H1 (cell line): ENCODE data around the gene TXNDC12. TPM values are rescaled to one million over a fixed set of nuclear protein-coding genes. Genes with fewer than 3 reads are reported as not detected.

Experiments used
- CTCF ChIA-PET: fragments of 300-600 bp; sonication (Branson Sonifier 250); formaldehyde crosslinking; loops from one replicate; lab custom pipeline; 2021; ENCODE audit not compliant: partially characterized antibody; lab: Charles Lee
- POLR2A ChIA-PET: fragments of 300-600 bp; sonication (Branson Sonifier 250); formaldehyde crosslinking; loops from one replicate; lab custom pipeline; 2021; ENCODE audit warnings: inconsistent platforms; ENCODE audit not compliant: partially characterized antibody; lab: Charles Lee
- DNase-seq, 2 experiments: peaks; one replicate each; pipeline versions ENCODE4 v3.0.0 to v3.0.0-alpha.2; 2010 to 2022; ENCODE audit warnings: low spot score in 2 of 2, low read depth in 1 of 2, mixed read lengths in 1 of 2
- FAIRE-seq: peaks from 2 replicates; lab custom pipeline; 2011; peaks lifted over from hg19 to GRCh38; lab: Jason Lieb, UNC
- H2AFZ ChIP-seq: 2 replicates; pipeline ENCODE4 v1.8.1; 2012; ENCODE audit warnings: low read length, inconsistent platforms
- H2AK5ac ChIP-seq: 2 replicates; pipeline ENCODE4 v1.6.1; 2013; ENCODE audit warnings: low read depth, low read length
- H2BK120ac ChIP-seq: replicated peaks from 2 replicates; pipeline ENCODE3; 2013; ENCODE audit warnings: low read depth, low read length, inconsistent platforms
- H2BK12ac ChIP-seq: 2 replicates; pipeline ENCODE4 v1.6.1; 2013; ENCODE audit warnings: low read depth, low read length
- H2BK15ac ChIP-seq: 2 replicates; pipeline ENCODE4 v1.6.1; 2013; ENCODE audit warnings: low read length
- H2BK20ac ChIP-seq: 2 replicates; pipeline ENCODE4 v1.6.1; 2013; ENCODE audit warnings: low read length
- H2BK5ac ChIP-seq: 2 replicates; pipeline ENCODE4 v1.6.1; 2013; ENCODE audit warnings: low read depth, low read length
- H3K14ac ChIP-seq: 2 replicates; pipeline ENCODE4 v1.6.1; 2013; ENCODE audit warnings: inconsistent platforms; ENCODE audit not compliant: insufficient read length
- H3K18ac ChIP-seq: 2 replicates; pipeline ENCODE4 v1.6.1; 2013; ENCODE audit warnings: low read length; ENCODE audit errors: extremely low read depth
- H3K23ac ChIP-seq: 2 replicates; pipeline ENCODE4 v1.6.1; 2013; ENCODE audit warnings: inconsistent platforms; ENCODE audit not compliant: insufficient read length
- H3K23me2 ChIP-seq: 2 replicates; pipeline ENCODE4 v1.6.1; 2013; ENCODE audit warnings: low read depth, low read length
- H3K27ac ChIP-seq: 2 replicates; pipeline ENCODE4 v1.6.1; 2011; ENCODE audit warnings: low read depth, low read length, inconsistent platforms
- H3K27me3 ChIP-seq, 4 experiments: replicated peaks in 1 of 4; 1 replicate in 1 of 4; 2 replicates in 3 of 4; pipeline versions ENCODE4 v1.6.1 to v1.8.1; 2011 to 2013; ENCODE audit warnings: low read length in 3 of 4, mild to moderate bottlenecking in 3 of 4, inconsistent platforms in 2 of 4, mixed read lengths in 2 of 4, moderate library complexity in 1 of 4; ENCODE audit not compliant: control insufficient read depth in 3 of 4, insufficient read depth in 3 of 4; ENCODE audit errors: extremely low read depth in 1 of 4
- H3K36me3 ChIP-seq, 4 experiments: 2 replicates each; pipeline versions ENCODE4 v1.6.1 to v1.8.1; 2011 to 2013; ENCODE audit warnings: mild to moderate bottlenecking in 4 of 4, low read length in 3 of 4, moderate library complexity in 2 of 4, control low read depth in 1 of 4, inconsistent platforms in 1 of 4; ENCODE audit not compliant: insufficient read depth in 4 of 4, control insufficient read depth in 2 of 4
- H3K4ac ChIP-seq: replicated peaks from 2 replicates; pipeline ENCODE3; 2013; ENCODE audit warnings: low read length, low read depth, mixed read lengths, inconsistent platforms; ENCODE audit not compliant: insufficient read length
- H3K4me1 ChIP-seq, 4 experiments: replicated peaks in 1 of 4; 1 replicate in 1 of 4; 2 replicates in 3 of 4; pipeline versions ENCODE4 v1.6.1 to v1.8.1; 2011 to 2013; ENCODE audit warnings: low read length in 3 of 4, inconsistent platforms in 2 of 4, mixed read lengths in 1 of 4; ENCODE audit not compliant: insufficient read depth in 4 of 4, control insufficient read depth in 3 of 4
- H3K4me2 ChIP-seq, 2 experiments: 2 replicates each; pipeline versions ENCODE4 v1.6.1 to v1.8.1; 2011 to 2013; ENCODE audit warnings: low read depth in 2 of 2, low read length in 2 of 2, control low read depth in 1 of 2, inconsistent platforms in 1 of 2, mild to moderate bottlenecking in 1 of 2; ENCODE audit not compliant: insufficient read depth in 1 of 2
- H3K4me3 ChIP-seq, 4 experiments: fragments of 200-600, 300-600 bp in 1 of 4; sonication (generic), shearing (Covaris generic), sonication (Bioruptor Twin) in 1 of 4; 2 replicates each; pipeline versions ENCODE4 v1.5.1 to v1.8.1; 2011 to 2016; ENCODE audit warnings: low read length in 4 of 4, low read depth in 3 of 4, control low read depth in 2 of 4, inconsistent platforms in 2 of 4, mild to moderate bottlenecking in 2 of 4, mixed read lengths in 1 of 4, moderate library complexity in 1 of 4; ENCODE audit not compliant: insufficient read depth in 2 of 4; ENCODE audit errors: extremely low read depth in 1 of 4
- H3K56ac ChIP-seq: replicated peaks from 2 replicates; pipeline ENCODE3; 2013; ENCODE audit warnings: low read depth, mild to moderate bottlenecking, mixed read lengths, low read length, inconsistent platforms; ENCODE audit not compliant: insufficient read length
- H3K79me1 ChIP-seq: 2 replicates; pipeline ENCODE4 v1.6.1; 2013; ENCODE audit warnings: low read depth, low read length, control low read depth
- H3K79me2 ChIP-seq, 2 experiments: 2 replicates each; pipeline versions ENCODE4 v1.6.1 to v1.8.1; 2012 to 2013; ENCODE audit warnings: low read length in 2 of 2, mild to moderate bottlenecking in 2 of 2, inconsistent platforms in 1 of 2; ENCODE audit not compliant: insufficient read depth in 2 of 2, control insufficient read depth in 1 of 2
- H3K9ac ChIP-seq, 4 experiments: replicated peaks in 1 of 4; 1 replicate in 1 of 4; 2 replicates in 3 of 4; pipeline versions ENCODE4 v1.6.1 to v1.8.1; 2011 to 2013; ENCODE audit warnings: low read depth in 3 of 4, low read length in 3 of 4, control low read depth in 2 of 4, mild to moderate bottlenecking in 2 of 4, moderate library complexity in 2 of 4, inconsistent platforms in 1 of 4; ENCODE audit errors: extremely low read depth in 1 of 4
- H3K9me3 ChIP-seq, 2 experiments: 2 replicates each; pipeline versions ENCODE4 v1.6.1 to v1.8.1; 2012 to 2013; ENCODE audit warnings: mild to moderate bottlenecking in 2 of 2, moderate library complexity in 2 of 2, control low read depth in 1 of 2, inconsistent platforms in 1 of 2, low read depth in 1 of 2, low read length in 1 of 2, mixed read lengths in 1 of 2; ENCODE audit not compliant: insufficient read depth in 2 of 2
- H4K20me1 ChIP-seq, 2 experiments: replicated peaks in 1 of 2; 2 replicates each; pipeline versions ENCODE3 to v1.8.1; 2011 to 2013; ENCODE audit warnings: inconsistent platforms in 2 of 2, low read length in 2 of 2, mild to moderate bottlenecking in 1 of 2; ENCODE audit not compliant: insufficient read depth in 2 of 2, control insufficient read depth in 1 of 2
- H4K5ac ChIP-seq: 2 replicates; pipeline ENCODE4 v1.6.1; 2013; ENCODE audit warnings: low read length, low read depth, mixed read lengths, inconsistent platforms; ENCODE audit not compliant: insufficient read length
- H4K8ac ChIP-seq: 2 replicates; pipeline ENCODE4 v1.8.0; 2013; ENCODE audit warnings: mild to moderate bottlenecking, moderate library complexity, low read length, inconsistent platforms; ENCODE audit not compliant: insufficient read depth; ENCODE audit errors: extremely low read depth
- H4K91ac ChIP-seq: replicated peaks from 2 replicates; pipeline ENCODE3; 2013; ENCODE audit warnings: low read length, mixed read lengths, inconsistent platforms; ENCODE audit not compliant: insufficient read length
- ASH2L ChIP-seq: fragments of 200-600, 300-600 bp; sonication (generic); IDR thresholded peaks from one replicate; pipeline ENCODE4 v1.7.1; 2017; ENCODE audit warnings: low read length
- CREB1 ChIP-seq: IDR thresholded peaks from 2 replicates; pipeline ENCODE4 v1.6.1; 2012; ENCODE audit warnings: inconsistent platforms
- EZH2 ChIP-seq: fragments of 200-600 bp; sonication (generic); IDR thresholded peaks from 2 replicates; pipeline ENCODE4 v1.7.1; 2012; ENCODE audit warnings: low read depth, mild to moderate bottlenecking, moderate library complexity, low read length, inconsistent platforms; ENCODE audit not compliant: severe bottlenecking
- HDAC6 ChIP-seq: IDR thresholded peaks from one replicate; pipeline ENCODE4 v1.7.1; 2012; ENCODE audit warnings: low read depth, mild to moderate bottlenecking, inconsistent platforms, low read length, moderate library complexity
- KDM1A ChIP-seq: fragments of 200-600, 300-600 bp; sonication (generic); IDR thresholded peaks from 2 replicates; pipeline ENCODE4 v1.7.1; 2016; ENCODE audit warnings: mild to moderate bottlenecking, low read length, borderline replicate concordance
- POLR2AphosphoS5 ChIP-seq: IDR thresholded peaks from 2 replicates; pipeline ENCODE4 v1.6.1; 2011; ENCODE audit warnings: low read depth, low read length
- RFX5 ChIP-seq: IDR thresholded peaks from 2 replicates; pipeline ENCODE4 v1.6.1; 2011; ENCODE audit warnings: low read depth, low read length, improper control_type of control experiment, borderline replicate concordance
- SP2 ChIP-seq: IDR thresholded peaks from 2 replicates; pipeline ENCODE4 v1.6.1; 2012; ENCODE audit warnings: mild to moderate bottlenecking, low read length, inconsistent platforms
- TBP ChIP-seq: IDR thresholded peaks from 2 replicates; pipeline ENCODE4 v1.6.1; 2011; ENCODE audit warnings: low read depth, low read length, improper control_type of control experiment
- TCF12 ChIP-seq: IDR thresholded peaks from 2 replicates; pipeline ENCODE4 v1.6.1; 2011; ENCODE audit warnings: low read depth, mild to moderate bottlenecking, low read length
- YY1 ChIP-seq: IDR thresholded peaks from 2 replicates; pipeline ENCODE4 v1.6.1; 2011; ENCODE audit warnings: low read depth, mild to moderate bottlenecking, low read length
- WGBS, 2 experiments: shearing (Covaris generic) in 1 of 2; methylation state at CpG; one replicate each; pipeline versions ENCODE4 v1.1.6 to v1.1.7; 2013 to 2015; ENCODE audit warnings: low lambda C conversion rate in 2 of 2, mixed read lengths in 2 of 2, inconsistent platforms in 1 of 2, low coverage in 1 of 2, missing lambda C conversion rate in 1 of 2; ENCODE audit not compliant: insufficient replicate concordance in 2 of 2, insufficient coverage in 1 of 2, insufficient read length in 1 of 2; ENCODE audit errors: extremely low coverage in 1 of 2, missing lambda C conversion rate in 1 of 2; 5-methylcytosine and 5-hydroxymethylcytosine counted together
- polyA plus RNA-seq, 7 experiments: library from polyadenylated mRNA; depleted of rRNA in 3 of 7; stranded (reverse) in 5 of 7; unstranded in 2 of 7; fragments of >200 nt in 5 of 7; fragments of 200-250 nt in 2 of 7; gene quantifications; 1 replicate in 5 of 7; 2 replicates in 1 of 7; 4 replicates in 1 of 7; pipeline versions ENCODE4 v1.2.1 to v1.2.3, GENCODE V29; 2011 to 2013; ENCODE audit warnings: missing spikeins in 2 of 7, mixed read lengths in 2 of 7
- total RNA-seq: library from RNA; stranded (reverse); fragmentation: NEBNext Ultra II Directional; extraction: Animal tissue kit (Norgen Biotek cat#: 25700); gene quantifications from 2 replicates; pipeline ENCODE4 v1.2.1, GENCODE V29; 2021

Gene TXNDC12
- total and polyA plus RNA-seq, 2 of the 8 experiments (the other 6 are each of a cell fraction or from before 2014, with no cell fraction given), result 35.2 to 89.8 TPM

DNA sequence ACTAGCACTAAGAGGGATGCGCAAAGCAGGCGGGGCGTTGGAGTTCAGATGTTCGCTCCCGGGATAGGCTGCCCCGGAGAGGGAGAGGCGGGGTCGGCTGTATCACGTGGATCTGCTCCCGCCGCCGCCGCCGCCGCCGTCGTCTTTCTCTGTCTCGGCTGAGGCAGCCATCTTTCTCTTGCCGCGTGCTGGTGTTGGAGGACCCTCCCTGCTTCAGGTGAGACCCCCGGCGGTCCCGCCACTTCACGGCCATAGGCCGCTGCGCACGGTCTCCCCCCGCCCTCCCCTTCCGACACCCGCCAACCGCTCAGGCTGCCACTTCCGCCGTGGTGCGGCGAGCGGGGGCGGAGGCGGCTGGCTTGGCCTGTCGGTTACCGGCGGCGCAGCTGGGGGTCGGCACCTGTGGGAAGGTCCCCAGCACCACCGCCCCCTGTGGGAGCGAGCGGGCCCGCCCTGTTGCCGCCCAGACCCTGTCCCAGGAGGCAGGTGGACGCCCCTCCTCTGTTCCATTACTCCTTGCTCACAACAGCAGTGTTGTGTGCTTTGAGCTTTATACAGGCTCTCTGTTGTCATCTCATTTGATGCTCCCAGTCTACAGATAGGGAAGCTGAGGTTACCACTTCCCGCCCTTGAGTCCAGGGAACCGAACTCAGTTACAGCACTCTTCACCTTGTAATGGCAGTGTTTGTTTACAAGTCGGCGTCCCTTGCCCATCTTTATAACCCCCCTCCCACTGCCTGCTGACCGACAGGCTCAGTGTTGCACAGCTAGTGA lies 1.4 kb upstream of the TXNDC12 start, which contains the start of gene BTF3L4:
Gene BTF3L4 (plus strand): TSS at position 133 of the 774 bp plus-strand sequence. CDS start 3,553 bp downstream, outside the sequence.
- Histone ChIP-seq H2BK12ac (peak within 1 kb of the TSS; percentile 63), H4K20me1 (peaks cover 0 to 6% of the 10 kb centered on the region in 2 experiments), H2BK15ac (peak within 1 kb of the TSS; percentile 74; the same call in 1 of the 2 replicates), H2BK120ac (peak within 1 kb of the TSS; percentile 41), H3K36me3 (peaks cover 8 to 35% (median 20%) of the 10 kb centered on the region in 4 experiments), H2BK5ac (peak within 1 kb of the TSS; percentile 97), H3K4ac (peak within 1 kb of the TSS; percentile 89), H4K8ac (peak within 1 kb of the TSS; percentile 99; the same call in 1 of the 2 replicates), H4K91ac (peak within 1 kb of the TSS; percentile 90), H2AFZ (peak within 1 kb of the TSS; percentile 11; the same call in 1 of the 2 replicates), H3K4me1 (peaks cover 0 to 7% (median 2%) of the 10 kb centered on the region in 4 experiments; a peak in 3 of 7 replicates), H2AK5ac (peak within 1 kb of the TSS; percentile 77; the same call in 1 of the 2 replicates), H3K23me2 (peaks cover 11% of the 10 kb centered on the region; the same call in 1 of the 2 replicates), H4K5ac (peak within 1 kb of the TSS; percentile 92), H3K14ac (peak within 1 kb of the TSS; percentile 62), H3K18ac (peak within 1 kb of the TSS; percentile 86), H3K9me3 (no peaks in the 10 kb centered on the region), H3K27ac (peak within 1 kb of the TSS; percentile 93), H3K79me1 (peaks cover 6% of the 10 kb centered on the region), H3K9ac (peak within 1 kb of the TSS; percentile 90 to 99 (median 94)), H3K4me2 (peak within 1 kb of the TSS; percentile 79 to 96), H3K27me3 (no peaks in the 10 kb centered on the region), H3K79me2 (peaks cover 17 to 80% of the 10 kb centered on the region in 2 experiments), H3K23ac (no peak within 1 kb of the TSS), H2BK20ac (no peak within 1 kb of the TSS), H3K56ac (peak within 1 kb of the TSS; percentile 82), H3K4me3 (peak within 1 kb of the TSS; percentile 87 to 98 (median 92))
- ChIA-PET POLR2A (interaction anchor here (0.6 to 5.4 kb wide), 33 partner anchors 8 to 634 kb away, joined by 3 to 61 read pairs (median 4); partner anchors contain the start of genes CC2D1B, KTI12, ORC1 and PRPF38A), CTCF (interaction anchor here (1.3 kb wide), 1 partner anchor 159 kb away, joined by 5 read pairs; no protein-coding TSS in a partner anchor)
- FAIRE-seq (no peak), DNase-seq (peak; percentile 73 to 95)
- 1% methylated on average over 37 of the region's 54 CpGs; no CpG with 5 or more reads in 1 of the 2 experiments for WGBS, 2 experiments
- TF ChIP-seq TCF12 (0 out of 2 replicates have a peak, but pooled peaks have one; percentile 48), TBP (peak; percentile 48), POLR2AphosphoS5 (peak; percentile 73), KDM1A (peak; percentile 73; the same call in 1 of the 2 replicates), EZH2 (no peak), ASH2L (peak; percentile 74), CREB1 (0 out of 2 replicates have a peak, but pooled peaks have one; percentile 6), SP2 (no peak), RFX5 (no peak), YY1 (peak; percentile 93), HDAC6 (no peak)
